ENCODE results near the gene PDZD11.
"Not testable (repeated sequence)": the region's sequence is repeated elsewhere in the genome, so short reads cannot be mapped to it uniquely, and the experiment has no call there.

PDZD11 gene

DNA sequence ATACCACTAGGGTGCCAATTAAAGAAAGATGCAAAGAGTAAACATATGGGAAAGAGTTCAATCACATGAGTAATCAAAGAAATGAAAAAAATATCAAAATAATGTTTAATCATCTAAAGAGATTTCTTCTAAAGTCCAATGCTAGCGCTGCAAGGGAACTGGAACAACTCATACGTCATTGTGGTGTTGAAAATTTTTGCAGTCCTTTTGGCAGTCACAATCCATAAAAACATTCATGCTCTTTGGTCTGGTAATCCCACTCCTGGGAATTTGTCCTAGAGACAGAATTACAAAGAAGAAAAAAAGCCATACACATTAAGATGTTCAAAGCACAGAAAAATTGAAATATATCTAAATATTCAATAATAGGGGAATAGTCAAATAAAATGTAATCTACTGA is 34.3 kb downstream of the PDZD11 start:
- DNase-seq = no peak

DNA sequence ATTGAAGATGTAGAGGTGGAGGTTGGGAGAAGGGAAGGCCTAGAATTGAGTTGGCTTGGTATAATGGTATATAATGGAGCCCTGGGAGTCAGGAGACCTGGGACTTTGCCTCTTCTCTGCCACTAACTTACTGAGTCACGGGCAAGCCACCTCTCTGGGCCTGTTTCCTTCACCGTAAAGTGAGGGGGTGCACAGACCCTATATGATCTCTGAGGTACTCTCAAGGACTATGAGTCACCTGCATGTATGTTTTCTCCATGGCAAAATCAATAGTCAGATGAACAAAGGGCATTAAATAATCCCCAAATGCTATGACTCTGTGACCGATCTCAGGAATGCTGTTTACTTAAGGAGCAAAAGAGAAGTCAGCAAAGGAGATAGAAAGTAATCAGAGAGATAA is 34.8 kb downstream of the PDZD11 start:
- DNase-seq = no peak

DNA sequence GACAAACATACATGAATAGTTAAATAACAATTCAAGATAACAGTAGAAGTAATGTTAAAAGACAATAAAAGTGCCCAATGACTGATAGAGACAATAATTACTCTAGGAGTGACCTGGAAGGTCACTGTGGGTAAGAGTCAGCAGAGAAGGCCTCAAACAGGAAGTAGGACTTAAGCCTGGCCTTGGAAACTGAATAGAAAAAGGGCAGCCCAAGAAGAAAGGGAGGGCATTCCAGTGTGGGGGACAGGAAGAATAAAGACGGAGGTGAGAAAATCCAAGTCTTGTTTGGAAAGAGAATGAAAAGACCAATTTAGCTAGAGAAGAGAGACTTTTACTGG is 35.7 kb downstream of the PDZD11 start:
- no peak for DNase-seq

DNA sequence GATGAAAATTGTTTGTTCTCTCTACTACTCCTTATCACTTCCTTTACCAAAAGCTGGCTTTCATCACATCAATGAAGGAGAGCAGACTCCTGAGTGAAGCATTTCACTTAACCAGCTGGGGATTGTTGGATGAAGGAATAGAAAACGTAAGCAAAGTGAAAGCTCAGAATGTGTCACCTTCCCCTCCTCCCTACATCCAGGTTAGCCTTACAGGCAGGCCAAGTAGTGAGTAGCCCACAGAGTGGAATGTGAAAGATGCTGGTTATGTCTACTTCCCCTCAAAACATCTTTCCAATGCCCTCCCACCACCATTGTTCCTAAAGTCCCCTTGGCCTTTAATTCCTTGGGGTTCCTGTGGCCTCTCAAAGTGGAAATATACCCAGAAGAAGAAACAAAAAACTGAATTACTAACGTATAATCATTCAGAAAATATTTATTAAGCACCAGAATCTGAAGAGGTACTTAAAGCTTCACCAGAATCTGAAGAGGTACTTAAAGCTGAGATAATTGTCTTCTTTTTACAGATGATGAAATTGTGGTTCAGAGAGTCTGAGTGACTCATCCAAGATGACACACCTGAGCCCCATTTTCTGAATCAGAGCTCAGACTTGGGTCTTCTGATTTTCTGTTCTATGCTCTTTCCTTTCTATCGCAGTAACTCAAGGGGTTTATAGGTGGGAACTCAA is 36.2 kb downstream of the PDZD11 start:
- no peak for DNase-seq

DNA sequence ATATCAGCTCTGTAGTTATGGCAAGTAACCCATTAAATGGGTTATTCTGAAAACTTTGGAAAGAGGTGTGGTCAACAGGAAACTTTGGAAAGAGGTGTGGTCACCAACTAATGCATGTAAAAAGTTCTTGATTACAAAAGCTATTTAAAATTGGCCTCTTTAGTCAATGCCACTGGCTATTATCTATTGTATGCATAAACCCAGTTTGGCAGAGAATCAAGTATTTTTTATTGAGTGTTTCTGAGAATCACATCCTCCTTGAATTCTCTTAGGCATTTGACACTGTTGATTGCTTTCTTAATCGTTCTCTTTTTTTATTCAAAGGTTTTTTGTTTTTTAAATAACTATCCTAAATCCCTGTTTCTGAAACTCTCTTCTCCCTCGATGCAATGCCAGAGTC is 37.2 kb downstream of the PDZD11 start:
- DNase-seq = no peak

DNA sequence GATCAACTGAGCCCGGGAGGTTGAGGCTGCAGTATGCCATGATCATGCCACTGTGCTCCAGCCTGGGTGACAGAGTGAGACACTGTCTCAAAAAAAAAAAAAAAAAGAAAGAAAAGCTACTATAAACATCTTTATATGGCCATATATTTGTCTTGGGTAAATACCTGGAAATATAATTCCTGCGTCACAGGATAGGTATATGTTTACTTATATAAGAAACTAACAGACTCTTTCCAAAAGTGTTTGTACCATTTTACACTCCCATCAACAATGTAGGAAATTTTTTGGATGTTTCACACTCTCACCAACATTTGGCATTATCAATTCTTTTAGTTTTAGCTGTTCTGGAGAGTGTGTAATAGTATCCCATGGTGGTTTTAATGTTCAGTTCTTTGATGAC is 42.5 kb downstream of the PDZD11 start:
- no peak for DNase-seq

DNA sequence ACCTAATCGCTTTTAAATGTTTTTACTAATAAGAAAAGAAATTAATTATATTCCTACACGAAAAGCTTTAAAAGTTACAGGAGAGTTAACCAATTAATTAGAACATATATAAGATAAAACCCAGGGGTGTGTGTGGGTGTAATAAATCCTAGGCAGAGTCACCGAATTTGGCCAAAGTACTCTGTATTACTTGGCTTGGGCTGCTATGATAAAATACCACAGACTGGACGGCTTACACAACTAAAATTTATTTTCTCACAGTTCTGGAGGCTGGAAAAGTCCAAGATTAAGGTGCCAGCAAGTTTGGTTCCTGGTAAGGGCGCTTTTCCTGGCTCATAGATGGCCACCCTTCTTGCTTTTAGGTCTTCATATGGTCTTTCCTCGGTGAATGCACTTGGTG is 44.8 kb downstream of the PDZD11 start:
- DNase-seq = no peak

DNA sequence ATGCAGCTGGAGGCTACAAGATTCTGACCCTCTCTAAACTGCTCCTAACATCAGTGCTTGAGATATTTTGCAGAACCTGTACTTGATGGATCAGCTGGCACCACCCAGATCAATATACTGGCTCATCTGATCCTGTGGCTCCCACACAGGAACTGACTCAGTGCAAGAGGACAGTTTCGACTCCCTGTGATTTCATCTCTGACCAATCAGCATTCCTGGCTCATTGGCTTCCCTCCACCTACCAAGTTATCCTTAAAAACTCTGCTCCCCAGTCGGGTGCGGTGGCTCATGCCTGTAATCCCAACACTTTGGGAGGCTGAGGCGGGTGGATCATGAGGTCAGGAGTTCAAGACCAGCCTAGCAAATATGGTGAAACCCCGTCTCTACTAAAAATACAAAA is 46.1 kb downstream of the PDZD11 start:
- DNase-seq = not testable (repeated sequence)

DNA sequence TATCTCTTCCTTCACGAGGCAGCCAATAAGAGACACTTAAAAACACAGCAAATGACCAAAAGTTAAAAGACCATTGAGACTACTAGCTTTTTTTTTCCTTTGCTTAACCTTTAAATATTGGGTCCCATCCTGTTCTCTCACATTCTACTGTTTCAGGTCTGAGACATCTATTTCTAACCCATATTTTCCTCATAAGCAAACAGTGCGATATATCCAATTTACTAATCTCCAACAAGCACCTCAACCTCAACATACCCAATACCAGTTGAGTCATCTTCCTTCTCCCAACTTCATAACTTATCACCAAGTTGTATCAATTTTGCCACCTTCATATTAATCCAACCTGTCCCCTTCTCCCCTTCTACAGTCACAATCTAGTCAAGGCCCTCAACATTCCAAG is 48.2 kb downstream of the PDZD11 start:
- no peak for DNase-seq

DNA sequence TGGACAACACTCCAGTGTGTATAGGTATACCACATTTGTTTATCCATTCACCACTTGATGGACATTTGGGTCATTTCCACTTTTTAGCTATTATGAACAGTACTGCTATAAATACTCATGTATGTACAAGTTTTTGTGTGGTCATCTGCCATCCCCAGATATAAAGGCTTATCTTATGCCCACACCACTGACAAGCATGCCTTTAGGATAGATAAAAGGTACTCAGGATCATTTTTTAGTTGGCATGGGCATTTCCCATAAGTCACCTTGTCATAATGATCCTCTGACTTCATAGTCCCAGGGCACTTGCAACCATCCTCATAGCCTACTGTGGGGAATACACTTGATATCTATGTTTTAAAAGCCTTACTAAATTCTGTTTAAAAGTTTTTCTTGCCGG is 49.0 kb downstream of the PDZD11 start:
- DNase-seq = no peak
